Effector memory CD4-positive, alpha-beta T cell (primary cell): Measurements from ENCODE around the gene ENSA.
"Not testable (repeated sequence)": the region's sequence is repeated elsewhere in the genome, so short reads cannot be mapped to it uniquely, and the experiment has no call there.

Experiments
- DNase-seq, 3 donors: peaks; one replicate each; pipeline ENCODE4 v3.0.0-alpha.2; 2020
- H3K27ac ChIP-seq: 2 replicates; pipeline ENCODE4 v1.7.0; 2013; ENCODE audit warnings: mild to moderate bottlenecking, low read length, moderate library complexity; ENCODE audit not compliant: insufficient read depth, poor library complexity, severe bottlenecking
- H3K27me3 ChIP-seq: replicated peaks from 2 replicates; pipeline ENCODE4 v1.7.0; 2013; ENCODE audit warnings: mild to moderate bottlenecking, low read length; ENCODE audit not compliant: insufficient read depth, control insufficient read depth, poor library complexity, severe bottlenecking
- H3K36me3 ChIP-seq: 2 replicates; pipeline ENCODE4 v1.7.0; 2013; ENCODE audit warnings: mild to moderate bottlenecking, low read length, moderate library complexity; ENCODE audit not compliant: control insufficient read depth, insufficient read depth
- H3K4me1 ChIP-seq: 2 replicates; pipeline ENCODE4 v1.7.0; 2013; ENCODE audit warnings: low read length, mild to moderate bottlenecking; ENCODE audit not compliant: control insufficient read depth, insufficient read depth, poor library complexity, severe bottlenecking
- H3K4me3 ChIP-seq: 2 replicates; pipeline ENCODE4 v1.7.0; 2013; ENCODE audit warnings: low read length, low read depth, mild to moderate bottlenecking; ENCODE audit not compliant: insufficient read depth, poor library complexity, severe bottlenecking
- H3K9me3 ChIP-seq: 2 replicates; pipeline ENCODE4 v1.7.0; 2013; ENCODE audit warnings: mild to moderate bottlenecking, low read length, moderate library complexity; ENCODE audit not compliant: control insufficient read depth

Gene ENSA

GRCh38 chr1:150576367-150576711 lies 53.1 kb downstream of the ENSA start:
- DNase-seq, result no peak
- Histone ChIP-seq H3K4me1 (peaks cover 38% of the 10 kb centered on the region), H3K27me3 (no peaks in the 10 kb centered on the region), H3K4me3 (peak overlapping the region; percentile 95), H3K27ac (peak overlapping the region; percentile 98), H3K9me3 (no peaks in the 10 kb centered on the region), H3K36me3 (peaks cover 63% of the 10 kb centered on the region)

- Histone ChIP-seq H3K9me3 (no peaks in the 10 kb centered on the region), H3K4me1 (peaks cover 44% of the 10 kb centered on the region), H3K27ac (peak overlapping the region; percentile 98), H3K4me3 (peak overlapping the region; percentile 95), H3K36me3 (peaks cover 69% of the 10 kb centered on the region), H3K27me3 (no peaks in the 10 kb centered on the region)
- DNase-seq, result no peak
Observed at GRCh38 chr1:150575518-150576366, 53.7 kb downstream of the ENSA start.

GRCh38 chr1:150575072-150575489 lies 54.3 kb downstream of the ENSA start:
- H3K27me3 ChIP-seq, result no peaks in the 10 kb centered on the region
- H3K27ac ChIP-seq, result peak overlapping the region; percentile 98
- H3K36me3 ChIP-seq, result peaks cover 69% of the 10 kb centered on the region
- H3K9me3 ChIP-seq, result no peaks in the 10 kb centered on the region
- DNase-seq, result no peak
- H3K4me1 ChIP-seq, result peaks cover 44% of the 10 kb centered on the region
- peak overlapping the region; percentile 95 for H3K4me3 ChIP-seq

DNA sequence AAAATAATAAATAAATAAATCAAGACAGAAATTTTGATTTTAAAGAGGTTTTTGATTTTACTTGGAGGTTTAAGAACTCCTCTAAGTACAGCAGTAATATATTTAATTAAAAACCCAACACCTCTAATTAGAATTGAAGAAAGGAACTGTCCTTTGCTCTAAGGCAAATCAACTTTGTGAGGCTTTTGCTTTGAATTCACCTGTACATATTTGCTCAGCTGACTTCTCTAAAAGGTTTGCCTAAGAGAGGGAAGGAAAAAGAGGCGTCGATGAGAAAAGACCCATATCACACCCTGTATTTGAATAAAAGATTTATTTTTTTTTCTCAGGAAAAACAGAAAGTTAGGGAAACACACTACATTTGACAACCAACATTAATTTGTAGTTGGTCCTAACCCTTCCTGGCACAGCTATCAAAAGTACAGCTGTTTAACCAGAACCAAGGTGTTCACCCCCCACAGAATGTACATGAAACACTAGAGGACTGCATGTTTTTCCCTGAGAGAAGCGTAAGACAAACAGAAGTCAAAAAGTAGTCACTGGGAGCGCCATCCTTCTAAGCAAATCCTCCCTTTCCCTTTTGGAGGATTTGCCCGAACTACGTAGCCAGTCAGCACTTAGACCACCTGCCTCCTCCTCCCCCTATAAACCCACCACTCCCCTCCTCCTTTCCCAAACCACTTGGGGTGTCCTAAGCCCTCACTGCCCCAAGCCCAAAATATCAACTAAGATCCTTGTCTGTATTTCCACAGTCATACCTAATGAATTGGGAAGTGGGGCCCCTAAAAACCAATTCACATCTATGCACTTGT lies 54.9 kb downstream of the ENSA start:
- peak overlapping the region; percentile 98 for H3K27ac ChIP-seq
- peak overlapping the region; percentile 95 for H3K4me3 ChIP-seq
- H3K9me3 ChIP-seq, result no peaks in the 10 kb centered on the region
- H3K4me1 ChIP-seq, result peaks cover 47% of the 10 kb centered on the region
- peaks cover 69% of the 10 kb centered on the region for H3K36me3 ChIP-seq
- DNase-seq, result no peak
- H3K27me3 ChIP-seq, result no peaks in the 10 kb centered on the region

- H3K27me3 ChIP-seq, DNase-seq, H3K9me3 ChIP-seq: not testable (repeated sequence)
- peak overlapping the region; percentile 31 for H3K4me3 ChIP-seq
- peaks cover 62% of the 10 kb centered on the region for H3K36me3 ChIP-seq
- peak overlapping the region; percentile 98 for H3K27ac ChIP-seq
- H3K4me1 ChIP-seq, result peaks cover 56% of the 10 kb centered on the region
Observed at GRCh38 chr1:150573648-150574071, 55.8 kb downstream of the ENSA start.

- Histone ChIP-seq H3K9me3 (no peaks in the 10 kb centered on the region), H3K27ac (peak overlapping the region; percentile 98), H3K36me3 (peaks cover 56% of the 10 kb centered on the region), H3K27me3 (no peaks in the 10 kb centered on the region), H3K4me1 (peaks cover 61% of the 10 kb centered on the region), H3K4me3 (peak overlapping the region; percentile 31)
- DNase-seq, result no peak
Observed at GRCh38 chr1:150572918-150573647, 56.3 kb downstream of the ENSA start.
